ENCODE results near the gene ALOX15.
"Not testable (repeated sequence)": the region's sequence is repeated elsewhere in the genome, so short reads cannot be mapped to it uniquely, and the experiment has no call there.

The ALOX15 gene

GRCh38 chr17:4648741-4649140, 7.3 kb upstream of the ALOX15 start:
- DNase-seq: no peak

GRCh38 chr17:4645642-4646041, 4.2 kb upstream of the ALOX15 start:
- DNase-seq: no peak

- no peak for DNase-seq
Measured at GRCh38 chr17:4643676-4644075, 2.2 kb upstream of the ALOX15 start.

- no peak for DNase-seq
Measured at GRCh38 chr17:4642286-4642685, 808 bp upstream of the ALOX15 start.

GRCh38 chr17:4640569-4641188, 799 bp downstream of the ALOX15 start:
- DNase-seq: not testable (repeated sequence)

GRCh38 chr17:4639301-4640059, 2.0 kb downstream of the ALOX15 start:
- not testable (repeated sequence) for DNase-seq

- not testable (repeated sequence) for DNase-seq
Measured at GRCh38 chr17:4638766-4639165, 2.7 kb downstream of the ALOX15 start.

GRCh38 chr17:4636474-4637100, 4.9 kb downstream of the ALOX15 start:
- no peak for DNase-seq

- DNase-seq: no peak
Measured at GRCh38 chr17:4635823-4636375, 5.6 kb downstream of the ALOX15 start.

- peak; percentile 5 for DNase-seq
Measured at GRCh38 chr17:4634976-4635375, 6.5 kb downstream of the ALOX15 start.

GRCh38 chr17:4633643-4634042, 7.8 kb downstream of the ALOX15 start:
- no peak for DNase-seq

- no peak for DNase-seq
Measured at GRCh38 chr17:4632581-4632920, 8.9 kb downstream of the ALOX15 start.

GRCh38 chr17:4631836-4632580, 9.5 kb downstream of the ALOX15 start:
- DNase-seq: peak; percentile 9

GRCh38 chr17:4631431-4631830, 10.0 kb downstream of the ALOX15 start:
- DNase-seq: no peak

- no peak for DNase-seq
Measured at GRCh38 chr17:4626734-4627256, 14.7 kb downstream of the ALOX15 start.

GRCh38 chr17:4625181-4625617, 16.3 kb downstream of the ALOX15 start:
- DNase-seq: peak; percentile 34

GRCh38 chr17:4624451-4624911, 17.0 kb downstream of the ALOX15 start:
- peak; percentile 85 for DNase-seq

GRCh38 chr17:4623249-4623648, 18.2 kb downstream of the ALOX15 start:
- peak; percentile 51 for DNase-seq

- no peak for DNase-seq
Measured at GRCh38 chr17:4622375-4622774, 19.1 kb downstream of the ALOX15 start.

- DNase-seq: no peak
Measured at GRCh38 chr17:4620531-4621101, 20.9 kb downstream of the ALOX15 start.

GRCh38 chr17:4617590-4618351, 23.7 kb downstream of the ALOX15 start:
- no peak for DNase-seq
